Upper lobe of left lung (tissue), 6 donors: ENCODE measurements around the gene RHOB. TPM values are rescaled to one million over a fixed set of nuclear protein-coding genes. Genes with fewer than 3 reads are reported as not detected.
A peak's percentile ranks its signal among the peaks of the same experiment; 100 is the strongest.

ENCODE experiments used
- ATAC-seq, 2 donors: fragments of 200-7000 bp; cut with Tn5 transposase; one replicate each; pipeline ENCODE4 v1.9.1; 2022; ENCODE audit warnings: mild to moderate bottlenecking in 2 of 2, moderate library complexity in 2 of 2; ENCODE audit not compliant: low FRiP score in 2 of 2
- DNase-seq, 2 donors: peaks; one replicate each; pipeline ENCODE4 v3.0.0-alpha.2; 2019 to 2020
- H3K27ac ChIP-seq, 4 donors: fragments of 200-600 bp; sonication (generic); one replicate each; pipeline ENCODE4 v1.5.1; 2016 to 2019
- H3K27me3 ChIP-seq, 4 donors: fragments of 200-600 bp; sonication (generic); one replicate each; pipeline ENCODE4 v1.5.1; 2017 to 2019
- H3K36me3 ChIP-seq, 4 donors: fragments of 200-600 bp; sonication (generic); one replicate each; pipeline ENCODE4 v1.5.1; 2016 to 2019
- H3K4me1 ChIP-seq, 4 donors: fragments of 200-600 bp; sonication (generic); one replicate each; pipeline ENCODE4 v1.5.1; 2018 to 2019
- H3K4me3 ChIP-seq, 4 donors: fragments of 200-600 bp; sonication (generic); one replicate each; pipeline ENCODE4 v1.5.1; 2017 to 2019; ENCODE audit warnings: mild to moderate bottlenecking in 2 of 4, moderate library complexity in 1 of 4
- H3K9me3 ChIP-seq, 4 donors: fragments of 200-600 bp; sonication (generic); one replicate each; pipeline ENCODE4 v1.5.1; 2018 to 2019
- EP300 ChIP-seq, 4 donors: sonication (generic); formaldehyde crosslinking; IDR thresholded peaks; one replicate each; pipeline ENCODE4 v1.5.1; 2017; ENCODE audit warnings: antibody characterized with exemption in 4 of 4, control low read depth in 2 of 4
- POLR2A ChIP-seq, 4 donors: fragments of 450-650 bp; IDR thresholded peaks; one replicate each; pipeline ENCODE4 v1.5.1; 2016 to 2017; ENCODE audit warnings: antibody characterized with exemption in 4 of 4, mild to moderate bottlenecking in 2 of 4
- POLR2AphosphoS5 ChIP-seq, 2 donors: sonication (generic); formaldehyde crosslinking; IDR thresholded peaks; one replicate each; pipeline ENCODE4 v1.5.1; 2017; ENCODE audit warnings: antibody characterized with exemption in 2 of 2
- WGBS, 2 donors: methylation state at CpG; one replicate each; pipeline ENCODE4 v1.1.5; 2017 to 2018; 5-methylcytosine and 5-hydroxymethylcytosine counted together
- total RNA-seq, 6 donors: library from RNA; depleted of rRNA in 4 of 6; stranded (reverse); fragments of >200 nt in 4 of 6; gene quantifications; one replicate each; pipeline versions ENCODE4 v1.1.0 to v1.2.1, GENCODE V29; 2016 to 2021
- TF ChIP-seq, protein P1 (sequence below), 6 experiments: fragments of 450-650 bp in 4 of 6; fragments of 200-600 bp in 2 of 6; sonication (generic) in 2 of 6; IDR thresholded peaks; one replicate each; pipeline ENCODE4 v1.5.1; 2016 to 2019; ENCODE audit warnings: antibody characterized with exemption in 6 of 6
- donor health status: DM: no; HTN: no; CAD: no; lungs with moderate emphysema.
- donor health status: DM: no; HTN: yes; CAD: no; lungs with severe emphysema.

Gene RHOB
- total RNA-seq, 6 donors from 2014 or later: 193 to 583 (median 336) TPM

DNA sequence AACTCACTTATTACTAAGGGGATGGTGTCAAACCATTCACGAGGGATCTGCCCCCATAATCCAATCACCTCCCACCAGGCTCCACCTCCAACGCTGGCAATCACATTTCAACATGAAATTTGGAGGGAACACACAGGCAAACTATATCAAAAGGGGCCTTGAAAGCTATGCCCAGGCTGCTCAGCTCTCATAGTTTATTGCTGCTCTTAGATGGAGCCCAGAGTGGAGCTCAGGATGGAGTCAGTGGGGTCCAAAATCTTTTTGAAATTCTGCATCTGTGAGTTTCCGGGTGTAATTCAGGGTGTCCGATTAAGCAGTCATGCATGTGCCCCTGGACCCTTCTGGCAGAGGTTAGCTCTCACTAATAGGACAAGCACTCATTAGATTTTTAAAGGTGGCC, 24.3 kb downstream of the RHOB start:
- Histone ChIP-seq H3K27me3 (no peaks in the 10 kb centered on the region), H3K4me3 (no peak overlapping the region), H3K27ac (no peak overlapping the region), H3K4me1 (no peaks in the 10 kb centered on the region), H3K9me3 (no peaks in the 10 kb centered on the region), H3K36me3 (no peaks in the 10 kb centered on the region)
- ATAC-seq: no peak
- DNase-seq: no peak
- 95 to 96% methylated on average over 4 of the region's 4 CpGs for WGBS, 2 donors
- TF ChIP-seq POLR2A (IDR thresholded peaks at IDR 0.05) (no peak), EP300 (IDR thresholded peaks at IDR 0.05) (no peak), POLR2AphosphoS5 (IDR thresholded peaks at IDR 0.05) (no peak)
- TF ChIP-seq, protein P1, sequence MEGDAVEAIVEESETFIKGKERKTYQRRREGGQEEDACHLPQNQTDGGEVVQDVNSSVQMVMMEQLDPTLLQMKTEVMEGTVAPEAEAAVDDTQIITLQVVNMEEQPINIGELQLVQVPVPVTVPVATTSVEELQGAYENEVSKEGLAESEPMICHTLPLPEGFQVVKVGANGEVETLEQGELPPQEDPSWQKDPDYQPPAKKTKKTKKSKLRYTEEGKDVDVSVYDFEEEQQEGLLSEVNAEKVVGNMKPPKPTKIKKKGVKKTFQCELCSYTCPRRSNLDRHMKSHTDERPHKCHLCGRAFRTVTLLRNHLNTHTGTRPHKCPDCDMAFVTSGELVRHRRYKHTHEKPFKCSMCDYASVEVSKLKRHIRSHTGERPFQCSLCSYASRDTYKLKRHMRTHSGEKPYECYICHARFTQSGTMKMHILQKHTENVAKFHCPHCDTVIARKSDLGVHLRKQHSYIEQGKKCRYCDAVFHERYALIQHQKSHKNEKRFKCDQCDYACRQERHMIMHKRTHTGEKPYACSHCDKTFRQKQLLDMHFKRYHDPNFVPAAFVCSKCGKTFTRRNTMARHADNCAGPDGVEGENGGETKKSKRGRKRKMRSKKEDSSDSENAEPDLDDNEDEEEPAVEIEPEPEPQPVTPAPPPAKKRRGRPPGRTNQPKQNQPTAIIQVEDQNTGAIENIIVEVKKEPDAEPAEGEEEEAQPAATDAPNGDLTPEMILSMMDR (IDR thresholded peaks at IDR 0.05): no peak

DNA sequence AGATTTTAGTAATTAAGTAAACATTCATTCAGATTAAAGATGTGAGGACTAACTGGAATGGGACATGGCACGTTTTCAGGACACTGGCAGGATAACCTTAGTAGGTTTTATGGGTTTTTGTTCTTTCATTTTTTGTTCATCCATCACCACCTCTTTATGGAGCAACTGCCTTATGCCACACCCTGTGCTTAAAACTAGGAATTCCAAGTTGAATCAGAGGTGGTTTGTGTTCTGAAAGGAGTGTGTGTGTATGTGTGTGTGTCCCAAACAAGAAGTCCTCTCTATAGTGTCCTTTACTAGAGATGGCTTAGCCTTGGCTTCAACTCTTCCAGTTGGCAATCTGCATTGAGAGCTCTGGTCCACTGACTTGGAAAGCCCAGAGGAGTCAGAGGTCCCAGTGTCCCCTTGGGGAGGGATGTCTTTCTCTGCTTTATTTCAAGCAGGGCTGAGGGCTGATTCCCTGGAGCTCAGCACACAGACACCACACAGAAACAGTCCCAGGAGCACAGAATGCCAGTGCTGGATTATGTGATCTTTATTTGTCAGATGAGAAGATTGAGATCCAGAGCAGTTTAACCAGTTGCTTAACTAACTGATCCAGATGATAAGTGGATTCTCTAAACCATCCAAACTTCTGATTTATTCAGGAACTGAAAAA, 25.2 kb downstream of the RHOB start:
- TF ChIP-seq EP300 (IDR thresholded peaks at IDR 0.05) (no peak), POLR2A (IDR thresholded peaks at IDR 0.05) (no peak), POLR2AphosphoS5 (IDR thresholded peaks at IDR 0.05) (no peak)
- TF ChIP-seq, protein P1 (IDR thresholded peaks at IDR 0.05): no peak
- DNase-seq (peak in 1 of 2 donors; percentile 2), ATAC-seq (no peak)
- Histone ChIP-seq H3K4me3 (no peak overlapping the region), H3K27ac (no peak overlapping the region), H3K9me3 (no peaks in the 10 kb centered on the region), H3K4me1 (peaks cover 0 to 1% (median 0%) of the 10 kb centered on the region in 4 donors), H3K36me3 (no peaks in the 10 kb centered on the region), H3K27me3 (no peaks in the 10 kb centered on the region)
- 55 to 60% methylated on average over 1 of the region's 1 CpG for WGBS, 2 donors

- WGBS, 2 donors: 84 to 92% methylated on average over 4 of the region's 4 CpGs
- H3K4me1 ChIP-seq: peaks cover 0 to 3% (median 0%) of the 10 kb centered on the region in 4 donors
- H3K36me3 ChIP-seq: no peaks in the 10 kb centered on the region
- H3K27ac ChIP-seq: no peak overlapping the region
- DNase-seq (peak in 1 of 2 donors; percentile 5), ATAC-seq (no peak)
- no peaks in the 10 kb centered on the region for H3K9me3 ChIP-seq
- TF ChIP-seq POLR2A (IDR thresholded peaks at IDR 0.05) (no peak), EP300 (IDR thresholded peaks at IDR 0.05) (no peak), POLR2AphosphoS5 (IDR thresholded peaks at IDR 0.05) (no peak)
- TF ChIP-seq, protein P1 (IDR thresholded peaks at IDR 0.05): no peak
- H3K27me3 ChIP-seq: no peaks in the 10 kb centered on the region
- H3K4me3 ChIP-seq: no peak overlapping the region
These were observed 25.7 kb downstream of the RHOB start for GRCh38 chr2:20472569-20472968.

DNA sequence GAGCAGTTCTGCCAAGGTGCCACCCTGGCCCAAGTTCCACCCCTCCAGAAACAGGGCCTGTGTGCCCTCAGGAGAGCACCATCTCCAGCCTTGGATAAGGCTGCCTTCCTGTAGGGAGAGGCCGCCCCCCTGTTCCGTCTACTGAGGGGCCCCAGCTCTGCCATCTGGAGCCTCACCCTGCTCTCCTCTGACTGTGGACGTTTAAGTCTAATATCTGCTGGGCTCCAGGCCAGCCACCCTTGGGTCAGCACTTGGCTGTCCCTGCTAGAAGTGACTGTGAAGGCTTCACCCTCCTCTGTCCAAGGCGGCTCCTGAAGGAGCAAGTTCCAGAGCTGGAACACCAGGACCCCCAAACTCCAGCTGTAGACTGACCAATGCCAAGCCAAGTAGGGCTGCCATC, 26.3 kb downstream of the RHOB start:
- ATAC-seq: no peak
- peaks cover 0 to 3% (median 0%) of the 10 kb centered on the region in 4 donors for H3K4me1 ChIP-seq

More for the DNA sequence above, 26.3 kb downstream of the RHOB start:
- no peaks in the 10 kb centered on the region for H3K27me3 ChIP-seq
- no peaks in the 10 kb centered on the region for H3K9me3 ChIP-seq
- no peak for TF ChIP-seq POLR2AphosphoS5 (IDR thresholded peaks at IDR 0.05)
- TF ChIP-seq, protein P1 (IDR thresholded peaks at IDR 0.05): no peak
- TF ChIP-seq EP300 (IDR thresholded peaks at IDR 0.05): no peak
- TF ChIP-seq POLR2A (IDR thresholded peaks at IDR 0.05): no peak
- 78 to 100% methylated on average over 2 to 4 of the region's 4 CpGs for WGBS, 2 donors
- H3K27ac ChIP-seq: no peak overlapping the region
- no peak overlapping the region for H3K4me3 ChIP-seq
- peak in 1 of 2 donors; percentile 12 for DNase-seq
- no peaks in the 10 kb centered on the region for H3K36me3 ChIP-seq
